T-helper 2 cell treated with Interferon-gamma antibody and Interleukin-4, amounts not matched to agents 100 ng/mL and 5 ng/mL, for 36 hours (primary cell): ENCODE data around the gene TOP2B. TPM values are rescaled to one million over a fixed set of nuclear protein-coding genes. Genes with fewer than 3 reads are reported as not detected.

Source experiments
- intact Hi-C: fragments of 100-400 bp; cut with micrococcal nuclease; formaldehyde crosslinking; loops from one replicate; pipeline ENCODE4 v1.15.1; 2023
- total RNA-seq: library from RNA; stranded (reverse); gene quantifications from 2 replicates; pipeline ENCODE4 v1.2.3, GENCODE V29; 2022

The TOP2B gene
- total RNA-seq, 1 donor from 2014 or later: 125 TPM

GRCh38 chr3:25677121-25677520 lies 12.4 kb upstream of the TOP2B start:
- intact Hi-C loops: no loop called here

- intact Hi-C loops: no loop called here
These were observed 10.0 kb upstream of the TOP2B start for GRCh38 chr3:25674670-25675069.

GRCh38 chr3:25673738-25674298 lies 9.1 kb upstream of the TOP2B start:
- intact Hi-C loops: no loop called here

GRCh38 chr3:25665315-25666280 lies 891 bp upstream of the TOP2B start:
- intact Hi-C loops: loop anchor here (1.0 to 10.0 kb wide), 4 partner anchors 118 to 1751 kb away; partner anchors contain the start of genes NEK10, NGLY1, NKIRAS1 and OXSM

GRCh38 chr3:25663869-25664811 lies 567 bp downstream of the TOP2B start:
- intact Hi-C loops: loop anchor here (1.0 to 10.0 kb wide), 5 partner anchors 16 to 1749 kb away; partner anchors contain the start of genes NEK10, NKIRAS1, NR1D2 and RPL15

- intact Hi-C loops: loop anchor here (1.0 to 10.0 kb wide), 4 partner anchors 15 to 1749 kb away; partner anchors contain the start of genes NKIRAS1, NR1D2 and RPL15
These were observed 1.3 kb downstream of the TOP2B start for GRCh38 chr3:25663347-25663868.

- intact Hi-C loops: loop anchor here (1.0 to 10.0 kb wide), 4 partner anchors 15 to 1748 kb away; partner anchors contain the start of genes NKIRAS1, NR1D2 and RPL15
These were observed 1.9 kb downstream of the TOP2B start for GRCh38 chr3:25662736-25663320.

GRCh38 chr3:25661694-25662437 lies 2.8 kb downstream of the TOP2B start:
- intact Hi-C loops: loop anchor here (5.0 to 10.0 kb wide), 3 partner anchors 195 to 1747 kb away; partner anchors contain the start of genes NKIRAS1, NR1D2 and RPL15

GRCh38 chr3:25658836-25659235 lies 5.9 kb downstream of the TOP2B start:
- intact Hi-C loops: no loop called here

- intact Hi-C loops: no loop called here
These were observed 7.4 kb downstream of the TOP2B start for GRCh38 chr3:25657293-25657692.

GRCh38 chr3:25655659-25656058 lies 9.0 kb downstream of the TOP2B start:
- intact Hi-C loops: no loop called here

GRCh38 chr3:25654576-25654975 lies 10.1 kb downstream of the TOP2B start:
- intact Hi-C loops: no loop called here

- intact Hi-C loops: no loop called here
These were observed 11.4 kb downstream of the TOP2B start for GRCh38 chr3:25653322-25653721.

- intact Hi-C loops: no loop called here
These were observed 11.8 kb downstream of the TOP2B start for GRCh38 chr3:25652921-25653320.

- intact Hi-C loops: loop anchor here (1.0 to 5.0 kb wide), 5 partner anchors 14 to 1064 kb away; no protein-coding TSS in a partner anchor
These were observed 15.5 kb downstream of the TOP2B start for GRCh38 chr3:25648925-25649830.

- intact Hi-C loops: loop anchor here (1.0 to 5.0 kb wide), 5 partner anchors 15 to 1065 kb away; no protein-coding TSS in a partner anchor
These were observed 16.6 kb downstream of the TOP2B start for GRCh38 chr3:25648107-25648535.

GRCh38 chr3:25635038-25635437 lies 29.7 kb downstream of the TOP2B start:
- intact Hi-C loops: no loop called here

- intact Hi-C loops: no loop called here
These were observed 30.8 kb downstream of the TOP2B start for GRCh38 chr3:25633919-25634318.
